NCI-H748 treated with DMSO at 0.1 percent for 48 hours (cell line): ENCODE results near the gene GATM.
A peak's percentile ranks its signal among the peaks of the same experiment; 100 is the strongest.
"Not testable (repeated sequence)": the region's sequence is repeated elsewhere in the genome, so short reads cannot be mapped to it uniquely, and the experiment has no call there.

Experiments used
- DNase-seq: peaks from one replicate; lab custom pipeline; 2025; lab: John Stamatoyannopoulos, UW

Gene GATM

DNA sequence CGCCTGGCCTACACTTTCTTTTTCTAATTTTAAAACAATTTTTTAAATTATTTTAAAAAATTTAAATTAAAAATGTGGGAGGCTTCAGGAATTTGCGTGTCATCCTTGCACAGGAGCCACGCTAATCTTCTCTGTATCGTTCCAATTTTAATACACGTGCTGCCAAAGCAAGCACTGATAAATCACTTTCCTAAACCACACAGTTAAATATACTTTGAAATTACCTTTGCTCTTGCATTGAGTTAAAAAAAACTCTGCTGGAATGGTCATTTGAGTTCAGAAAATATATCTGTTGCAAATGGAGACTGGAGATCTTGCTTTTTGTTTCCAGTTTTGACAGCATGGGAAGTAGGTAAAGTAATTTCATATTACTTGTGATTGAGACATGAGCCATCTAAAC lies 23.6 kb downstream of the GATM start:
- DNase-seq, result no peak

DNA sequence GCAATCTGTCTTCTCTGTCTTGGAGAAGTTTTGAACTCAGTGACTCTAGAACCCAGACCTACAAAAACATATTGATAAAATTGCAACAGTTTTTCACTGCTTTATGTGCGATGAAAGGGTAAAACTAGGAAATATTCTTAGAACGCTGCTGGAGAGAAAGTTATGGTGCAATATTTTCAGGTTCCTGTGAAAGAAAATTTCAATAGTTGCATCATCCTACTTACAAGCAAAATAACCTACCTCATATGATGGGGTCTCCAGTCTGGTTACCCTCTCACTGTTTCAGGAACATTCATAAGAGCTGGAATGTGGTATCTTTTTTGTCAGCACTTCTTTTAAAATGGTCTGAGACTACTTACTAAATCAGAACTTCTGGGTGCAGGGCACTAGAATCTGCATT lies 27.1 kb downstream of the GATM start:
- DNase-seq, result no peak

DNA sequence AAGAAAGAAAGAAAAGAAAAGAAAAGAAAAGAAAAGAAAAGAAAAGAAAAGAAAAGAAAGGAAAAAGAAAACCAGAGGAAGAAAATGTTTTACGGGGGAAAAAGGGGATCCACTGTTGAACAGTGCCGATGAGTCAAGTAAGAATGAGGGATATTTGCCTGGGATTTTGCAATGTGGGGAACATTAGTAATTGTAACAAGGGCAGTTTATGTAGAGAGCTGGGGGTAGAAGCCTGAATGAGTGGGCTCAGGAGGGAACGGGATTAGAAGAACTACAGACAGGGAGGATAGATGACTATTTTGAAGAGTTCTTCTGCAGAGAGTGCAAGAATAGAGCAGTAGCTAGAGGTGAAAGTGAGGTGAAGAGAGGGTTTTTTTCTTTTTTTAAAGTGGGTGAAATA lies 28.7 kb downstream of the GATM start:
- no peak for DNase-seq

DNA sequence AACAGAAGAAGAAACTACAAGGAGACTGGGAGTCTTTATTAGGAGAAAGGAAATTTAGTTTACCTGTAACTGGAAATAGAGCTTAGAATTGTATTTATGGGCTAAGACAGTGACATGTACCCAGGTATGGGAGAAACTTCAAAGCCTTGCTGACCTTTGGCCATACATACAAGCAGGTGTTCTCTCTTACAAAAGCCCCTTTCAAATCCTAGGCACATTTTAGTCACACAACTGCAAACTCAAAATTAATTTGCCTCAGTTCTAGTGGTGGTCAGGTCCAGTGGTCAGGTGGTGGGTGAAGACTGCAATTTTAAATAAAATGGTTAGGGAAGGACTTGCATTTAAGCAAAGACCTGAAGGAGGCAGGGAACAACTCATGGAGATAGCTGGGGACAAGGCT lies 30.4 kb downstream of the GATM start:
- DNase-seq, result no peak

- no peak for DNase-seq
Observed at GRCh38 chr15:45347033-45347432, 31.3 kb downstream of the GATM start.

GRCh38 chr15:45346381-45346780 lies 32.0 kb downstream of the GATM start:
- DNase-seq, result no peak

- no peak for DNase-seq
Observed at GRCh38 chr15:45343258-45343860, 35.0 kb downstream of the GATM start.

- DNase-seq, result no peak
Observed at GRCh38 chr15:45341790-45342189, 36.6 kb downstream of the GATM start.

- DNase-seq, result no peak
Observed at GRCh38 chr15:45340429-45340828, 37.9 kb downstream of the GATM start.

DNA sequence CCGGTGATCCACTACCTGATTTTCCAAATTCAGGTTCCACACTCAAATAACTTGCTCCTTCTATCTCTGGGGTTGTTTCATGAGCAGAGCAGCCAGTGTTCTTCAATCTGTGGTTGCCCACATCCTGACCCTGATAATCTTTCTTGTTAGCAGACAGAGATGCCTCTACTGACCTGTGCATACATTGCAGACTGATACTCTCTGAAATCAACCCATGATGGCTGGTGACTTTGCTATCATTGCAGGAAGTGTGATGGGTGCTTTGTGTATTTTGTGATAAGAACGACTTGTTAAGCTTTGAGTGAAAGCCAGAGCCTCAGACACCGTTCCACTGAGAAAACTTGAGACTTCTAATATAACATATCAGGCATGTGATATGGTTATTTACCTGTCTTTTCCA lies 39.9 kb downstream of the GATM start:
- DNase-seq, result no peak

DNA sequence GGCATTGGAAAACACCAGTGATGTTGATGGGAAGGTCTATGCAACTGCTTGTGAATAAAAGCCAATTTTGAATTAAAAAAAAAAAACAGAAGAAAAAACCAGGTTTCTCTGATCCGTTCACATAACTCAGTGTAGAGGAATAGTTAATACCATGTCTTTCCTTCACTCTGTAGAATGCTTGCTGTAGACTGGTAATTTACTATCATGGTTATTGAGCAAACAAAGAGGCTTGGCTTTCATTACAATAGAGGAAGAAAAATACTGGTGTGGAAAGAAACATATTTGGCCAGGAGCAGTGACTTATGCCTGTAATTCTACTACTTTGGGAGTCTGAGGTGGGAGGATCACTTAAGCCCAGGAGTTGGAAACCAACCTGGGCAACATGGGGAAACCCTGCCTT lies 41.1 kb downstream of the GATM start:
- no peak for DNase-seq

- DNase-seq, result no peak
Observed at GRCh38 chr15:45333550-45333949, 44.8 kb downstream of the GATM start.

- no peak for DNase-seq
Observed at GRCh38 chr15:45332694-45333093, 45.6 kb downstream of the GATM start.

GRCh38 chr15:45331972-45332371 lies 46.4 kb downstream of the GATM start:
- no peak for DNase-seq

DNA sequence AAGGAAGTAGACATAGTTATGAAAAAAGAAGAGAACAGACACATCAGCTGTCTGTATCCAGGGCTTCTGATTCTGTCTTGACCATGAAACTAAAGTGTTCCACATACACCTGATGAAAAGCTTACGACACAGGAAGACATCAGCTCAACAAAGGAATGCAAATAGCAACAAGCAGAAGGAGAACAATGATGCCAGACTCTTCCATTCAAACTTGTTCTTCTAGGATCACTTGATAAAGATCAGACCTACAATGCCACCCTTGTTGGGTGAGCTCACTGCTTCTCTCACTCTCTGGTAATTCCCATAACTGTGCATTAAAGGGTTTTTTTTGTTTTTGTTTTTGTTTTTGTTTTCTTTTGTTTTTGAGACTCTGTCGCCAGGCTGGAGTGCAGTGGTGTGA lies 49.7 kb downstream of the GATM start:
- DNase-seq, result no peak

DNA sequence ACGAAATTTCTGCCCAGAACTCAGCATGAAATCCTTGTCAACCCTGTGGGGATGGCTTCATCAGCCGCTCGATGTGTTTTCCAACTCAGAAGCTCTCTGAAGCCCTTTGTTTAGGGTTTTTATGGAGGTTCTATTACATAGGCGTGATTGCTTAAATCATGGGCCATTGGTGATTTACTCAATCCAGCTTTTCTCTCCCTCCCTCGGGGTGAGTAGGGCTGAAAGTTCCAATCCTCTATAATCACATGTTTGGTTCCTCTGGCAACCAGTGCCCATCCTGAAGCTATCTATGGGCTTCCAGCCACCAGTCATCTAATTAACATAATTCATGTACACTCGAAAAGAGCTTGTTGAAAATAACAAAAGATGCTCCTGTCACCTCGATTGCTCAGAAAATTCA lies 51.6 kb downstream of the GATM start:
- peak; percentile 2 for DNase-seq

GRCh38 chr15:45326280-45326679 lies 52.1 kb downstream of the GATM start:
- DNase-seq, result no peak

GRCh38 chr15:45320581-45321205 lies 57.7 kb downstream of the GATM start:
- no peak for DNase-seq

DNA sequence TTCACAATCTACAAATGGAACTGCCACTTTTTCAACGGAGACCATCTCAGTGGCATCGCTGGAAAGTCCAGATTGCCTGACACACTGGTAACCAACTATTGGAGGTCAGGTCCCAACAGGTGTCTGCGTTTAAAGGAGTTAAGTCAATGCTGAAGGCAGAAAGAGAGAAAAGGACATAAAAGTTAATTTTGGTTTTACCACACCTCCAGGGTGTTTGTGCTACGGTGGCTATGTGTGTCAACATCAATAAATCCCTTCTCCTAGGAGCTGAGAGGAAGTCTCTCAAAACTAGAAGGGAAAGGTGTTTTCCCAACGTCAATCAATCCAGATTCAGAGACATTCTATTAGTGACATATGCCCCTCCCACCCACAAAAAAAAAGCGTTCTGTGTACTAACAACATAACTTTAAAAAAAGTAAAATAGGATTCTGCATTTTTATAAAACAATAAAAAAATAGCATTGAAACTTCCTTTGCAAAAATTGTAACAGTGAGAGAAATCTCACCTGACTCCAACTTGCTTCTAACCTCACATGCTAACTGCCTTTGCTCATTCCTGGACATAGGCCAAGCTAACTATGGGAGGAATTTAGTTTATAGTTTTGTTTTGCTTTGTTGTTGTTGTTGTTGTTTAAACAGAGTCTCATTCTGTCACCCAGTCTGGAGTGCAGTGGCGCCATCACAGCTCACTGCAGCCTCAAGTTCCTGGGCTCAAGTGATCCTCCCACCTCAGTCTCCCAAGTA lies 58.7 kb downstream of the GATM start:
- no peak for DNase-seq

GRCh38 chr15:45314960-45315359 lies 63.4 kb downstream of the GATM start:
- no peak for DNase-seq

DNA sequence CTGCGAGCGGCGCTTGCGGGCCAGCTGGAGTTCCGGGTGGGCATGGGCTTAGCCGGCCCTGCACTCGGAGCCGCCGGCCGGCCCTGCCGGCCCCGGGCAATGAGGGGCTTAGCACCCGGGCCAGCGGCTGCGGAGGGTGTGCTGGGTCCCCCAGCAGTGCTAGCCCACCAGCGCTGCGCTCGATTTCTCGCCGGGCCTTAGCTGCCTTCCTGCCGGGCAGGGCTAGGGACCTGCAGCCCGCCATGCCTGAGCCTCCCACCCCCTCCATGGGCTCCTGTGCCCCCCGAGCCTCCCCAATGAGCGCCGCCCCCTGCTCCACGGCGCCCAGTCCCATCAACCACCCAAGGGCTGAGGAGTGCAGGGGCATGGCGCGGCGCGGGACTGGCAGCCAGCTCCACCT lies 64.2 kb downstream of the GATM start:
- not testable (repeated sequence) for DNase-seq
